Suprapubic skin (tissue), 4 donors: ENCODE data around the gene CSPG4. TPM values are rescaled to one million over a fixed set of nuclear protein-coding genes. Genes with fewer than 3 reads are reported as not detected.
A peak's percentile ranks its signal among the peaks of the same experiment; 100 is the strongest.
"Not testable (repeated sequence)": the region's sequence is repeated elsewhere in the genome, so short reads cannot be mapped to it uniquely, and the experiment has no call there.

Source experiments
- DNase-seq, 2 donors: peaks; one replicate each; pipeline ENCODE4 v3.0.0-alpha.2; 2019; ENCODE audit warnings: low spot score in 2 of 2
- H3K27ac ChIP-seq: fragments of 200-600 bp; sonication (generic); one replicate; pipeline ENCODE4 v1.5.1; 2019
- H3K27me3 ChIP-seq: fragments of 200-600 bp; sonication (generic); one replicate; pipeline ENCODE4 v1.5.1; 2019
- H3K36me3 ChIP-seq: fragments of 200-600 bp; sonication (generic); one replicate; pipeline ENCODE4 v1.5.1; 2019
- H3K4me1 ChIP-seq: fragments of 200-600 bp; sonication (generic); one replicate; pipeline ENCODE4 v1.5.1; 2019
- H3K4me3 ChIP-seq: fragments of 200-600 bp; sonication (generic); one replicate; pipeline ENCODE4 v1.5.1; 2019; ENCODE audit warnings: mild to moderate bottlenecking
- H3K9me3 ChIP-seq: fragments of 200-600 bp; sonication (generic); one replicate; pipeline ENCODE4 v1.5.1; 2019
- CTCF ChIP-seq, 2 donors: fragments of 200-600 bp in 1 of 2; fragments of 450-650 bp in 1 of 2; sonication (generic) in 1 of 2; IDR thresholded peaks; one replicate each; pipeline ENCODE4 v1.5.1; 2016 to 2019; ENCODE audit warnings: antibody characterized with exemption in 2 of 2, mild to moderate bottlenecking in 1 of 2, moderate library complexity in 1 of 2
- EP300 ChIP-seq: sonication (generic); formaldehyde crosslinking; IDR thresholded peaks from one replicate; pipeline ENCODE4 v1.6.1; 2017; ENCODE audit warnings: antibody characterized with exemption
- POLR2A ChIP-seq, 2 donors: fragments of 450-650 bp; IDR thresholded peaks; one replicate each; pipeline ENCODE4 v1.6.1; 2017; ENCODE audit warnings: antibody characterized with exemption in 2 of 2, mild to moderate bottlenecking in 2 of 2, moderate library complexity in 2 of 2
- POLR2AphosphoS5 ChIP-seq, 3 donors: sonication (generic); formaldehyde crosslinking; IDR thresholded peaks; one replicate each; pipeline ENCODE4 v1.6.1; 2017; ENCODE audit warnings: antibody characterized with exemption in 3 of 3
- WGBS: methylation state at CpG from one replicate; pipeline ENCODE4 v1.1.5; 2018; 5-methylcytosine and 5-hydroxymethylcytosine counted together
- total RNA-seq, 4 donors: library from RNA; depleted of rRNA; stranded (reverse); fragments of >200 nt; gene quantifications; one replicate each; pipeline ENCODE4 v1.1.0, GENCODE V29; 2016

The CSPG4 gene
- total RNA-seq, 4 donors from 2014 or later, result 12.8 to 19.7 (median 14.0) TPM

GRCh38 chr15:75705854-75706681 lies 6.6 kb downstream of the CSPG4 start:
- DNase-seq, result no peak
- H3K4me3 ChIP-seq, result no peak overlapping the region
- H3K36me3 ChIP-seq, result no peaks in the 10 kb centered on the region
- no peak overlapping the region for H3K27ac ChIP-seq
- 80% methylated on average over 12 of the region's 14 CpGs for WGBS
- TF ChIP-seq CTCF (IDR thresholded peaks at IDR 0.05) (no peak), POLR2A (IDR thresholded peaks at IDR 0.05) (no peak), EP300 (no peak)
- no peaks in the 10 kb centered on the region for H3K9me3 ChIP-seq
- H3K4me1 ChIP-seq, result peaks cover 55% of the 10 kb centered on the region
- H3K27me3 ChIP-seq, result no peaks in the 10 kb centered on the region

GRCh38 chr15:75705375-75705774 lies 7.3 kb downstream of the CSPG4 start:
- H3K27ac ChIP-seq, H3K9me3 ChIP-seq, H3K27me3 ChIP-seq, H3K4me3 ChIP-seq, DNase-seq, H3K36me3 ChIP-seq: not testable (repeated sequence)
- peaks cover 61% of the 10 kb centered on the region for H3K4me1 ChIP-seq
- 83% methylated on average over 5 of the region's 5 CpGs for WGBS

GRCh38 chr15:75704618-75705017 lies 8.0 kb downstream of the CSPG4 start:
- no peaks in the 10 kb centered on the region for H3K27me3 ChIP-seq
- no peaks in the 10 kb centered on the region for H3K36me3 ChIP-seq
- no peak for TF ChIP-seq EP300
- TF ChIP-seq POLR2A (IDR thresholded peaks at IDR 0.05), result no peak
- no peak for TF ChIP-seq POLR2AphosphoS5 (IDR thresholded peaks at IDR 0.05)
- TF ChIP-seq CTCF (IDR thresholded peaks at IDR 0.05), result no peak
- H3K4me1 ChIP-seq, result peaks cover 64% of the 10 kb centered on the region
- peak overlapping the region; percentile 76 for H3K27ac ChIP-seq
- DNase-seq, result no peak
- no peak overlapping the region for H3K4me3 ChIP-seq
- H3K9me3 ChIP-seq, result no peaks in the 10 kb centered on the region
- 87% methylated on average over 8 of the region's 9 CpGs for WGBS

GRCh38 chr15:75704263-75704615 lies 8.4 kb downstream of the CSPG4 start:
- Histone ChIP-seq H3K27me3 (no peaks in the 10 kb centered on the region), H3K36me3 (no peaks in the 10 kb centered on the region), H3K4me1 (peaks cover 64% of the 10 kb centered on the region), H3K4me3 (no peak overlapping the region), H3K27ac (peak overlapping the region; percentile 76), H3K9me3 (no peaks in the 10 kb centered on the region)
- 60% methylated on average over 2 of the region's 6 CpGs for WGBS
- no peak for DNase-seq
- TF ChIP-seq EP300, result no peak

- H3K9me3 ChIP-seq, H3K27me3 ChIP-seq, H3K4me3 ChIP-seq, H3K36me3 ChIP-seq, DNase-seq: not testable (repeated sequence)
- H3K4me1 ChIP-seq, result peaks cover 63% of the 10 kb centered on the region
- WGBS, result no CpG with 5 or more reads among the region's 18 CpGs
- H3K27ac ChIP-seq, result peak overlapping the region; percentile 76
Measured at GRCh38 chr15:75703440-75704262, 9.0 kb downstream of the CSPG4 start.

- Histone ChIP-seq H3K9me3 (no peaks in the 10 kb centered on the region), H3K27me3 (no peaks in the 10 kb centered on the region), H3K4me3 (no peak overlapping the region), H3K27ac (no peak overlapping the region), H3K36me3 (no peaks in the 10 kb centered on the region), H3K4me1 (peaks cover 72% of the 10 kb centered on the region)
- WGBS, result 100% methylated on average over 1 of the region's 6 CpGs
- no peak for DNase-seq
- no peak for TF ChIP-seq EP300
- no peak for TF ChIP-seq POLR2A (IDR thresholded peaks at IDR 0.05)
- TF ChIP-seq POLR2AphosphoS5 (IDR thresholded peaks at IDR 0.05), result no peak
- no peak for TF ChIP-seq CTCF (IDR thresholded peaks at IDR 0.05)
Measured at GRCh38 chr15:75702436-75702835, 10.2 kb downstream of the CSPG4 start.

- H3K4me3 ChIP-seq, H3K36me3 ChIP-seq, H3K9me3 ChIP-seq, H3K27me3 ChIP-seq: not testable (repeated sequence)
- peaks cover 73% of the 10 kb centered on the region for H3K4me1 ChIP-seq
- DNase-seq, result peak in 1 of 2 donors; percentile 68
- WGBS, result 72% methylated on average over 12 of the region's 13 CpGs
- H3K27ac ChIP-seq, result peak overlapping the region; percentile 60
Measured at GRCh38 chr15:75701071-75702003, 11.3 kb downstream of the CSPG4 start.

- H3K4me3 ChIP-seq, H3K36me3 ChIP-seq, H3K27me3 ChIP-seq, H3K9me3 ChIP-seq: not testable (repeated sequence)
- DNase-seq, result peak in 1 of 2 donors; percentile 89
- WGBS, result 3% methylated on average over 5 of the region's 17 CpGs
- peak overlapping the region; percentile 75 for H3K27ac ChIP-seq
- peaks cover 77% of the 10 kb centered on the region for H3K4me1 ChIP-seq
Measured at GRCh38 chr15:75699961-75700874, 12.4 kb downstream of the CSPG4 start.

- 43% methylated on average over 7 of the region's 7 CpGs for WGBS
- Histone ChIP-seq H3K4me1 (peaks cover 77% of the 10 kb centered on the region), H3K27ac (peak overlapping the region; percentile 75)
- H3K27me3 ChIP-seq, H3K36me3 ChIP-seq, H3K4me3 ChIP-seq, H3K9me3 ChIP-seq: not testable (repeated sequence)
- DNase-seq, result peak in 1 of 2 donors; percentile 69
Measured at GRCh38 chr15:75699517-75699916, 13.1 kb downstream of the CSPG4 start.
